B cell (primary cell): Measurements from ENCODE around the gene IQSEC3. TPM values are rescaled to one million over a fixed set of nuclear protein-coding genes. Genes with fewer than 3 reads are reported as not detected.
A peak's percentile ranks its signal among the peaks of the same experiment; 100 is the strongest.
"Not testable (repeated sequence)": the region's sequence is repeated elsewhere in the genome, so short reads cannot be mapped to it uniquely, and the experiment has no call there.

Experiments
- ATAC-seq: fragments of 200-7000 bp; cut with Tn5 transposase; one replicate; pipeline ENCODE4 v1.10.0; 2021; ENCODE audit warnings: low read depth, mild to moderate bottlenecking, moderate number of reproducible peaks, moderate library complexity
- CTCF ChIA-PET: fragments of 350-600 bp; sonication (Branson Sonifier 250); formaldehyde crosslinking; loops from one replicate; lab custom pipeline; 2021; ENCODE audit warnings: antibody characterized with exemption, inconsistent platforms; lab: Charles Lee
- POLR2A ChIA-PET: fragments of 350-600 bp; sonication (Branson Sonifier 250); formaldehyde crosslinking; loops from one replicate; lab custom pipeline; 2021; ENCODE audit warnings: antibody characterized with exemption; lab: Charles Lee
- DNase-seq: peaks from one replicate; pipeline ENCODE4 v3.0.0; 2013
- H2AFZ ChIP-seq: 2 replicates; pipeline ENCODE4 v1.6.1; 2012; ENCODE audit warnings: mild to moderate bottlenecking, low read depth, low read length; ENCODE audit not compliant: insufficient read depth, poor library complexity, severe bottlenecking
- H3K27ac ChIP-seq, 2 donors: 1 replicate in 1 of 2; 2 replicates in 1 of 2; pipeline ENCODE4 v1.5.1; 2012 to 2013; ENCODE audit warnings: low read length in 2 of 2, mild to moderate bottlenecking in 2 of 2, moderate library complexity in 1 of 2
- H3K27me3 ChIP-seq, 4 experiments: fragments of 200-600 bp in 1 of 4; sonication (generic) in 1 of 4; replicated peaks in 1 of 4; 1 replicate in 2 of 4; 2 replicates in 2 of 4; pipeline versions ENCODE4 v1.6.1 to v1.7.0; 2013 to 2016; ENCODE audit warnings: low read length in 3 of 4, mild to moderate bottlenecking in 2 of 4, mixed read lengths in 1 of 4, moderate library complexity in 1 of 4; ENCODE audit not compliant: insufficient read depth in 4 of 4, control insufficient read depth in 3 of 4; ENCODE audit errors: control extremely low read depth in 1 of 4
- H3K36me3 ChIP-seq, 2 experiments: replicated peaks in 1 of 2; 1 replicate in 1 of 2; 2 replicates in 1 of 2; pipeline versions ENCODE4 v1.6.1 to v1.7.1; 2013; ENCODE audit warnings: low read length in 1 of 2; ENCODE audit not compliant: insufficient read depth in 2 of 2, control insufficient read depth in 1 of 2; ENCODE audit errors: control extremely low read depth in 1 of 2, extremely low read depth in 1 of 2
- H3K4me1 ChIP-seq, 2 donors: fragments of 200-600 bp in 1 of 2; sonication (generic) in 1 of 2; 1 replicate in 1 of 2; 2 replicates in 1 of 2; pipeline versions ENCODE4 v1.5.1 to v1.6.1; 2013 to 2017; ENCODE audit warnings: low read length in 2 of 2; ENCODE audit not compliant: control insufficient read depth in 2 of 2, insufficient read depth in 2 of 2
- H3K4me2 ChIP-seq: replicated peaks from 2 replicates; pipeline ENCODE3; 2012; ENCODE audit warnings: mild to moderate bottlenecking, low read depth, low read length; ENCODE audit not compliant: poor library complexity, severe bottlenecking
- H3K4me3 ChIP-seq, 5 experiments: fragments of 200-600 bp in 1 of 5; sonication (generic) in 1 of 5; 1 replicate in 3 of 5; 2 replicates in 2 of 5; pipeline versions ENCODE4 v1.5.1 to v1.7.0; 2011 to 2016; ENCODE audit warnings: low read length in 4 of 5, mild to moderate bottlenecking in 4 of 5, low read depth in 2 of 5, control low read depth in 1 of 5, moderate library complexity in 1 of 5; ENCODE audit not compliant: insufficient read depth in 1 of 5; ENCODE audit errors: control extremely low read depth in 1 of 5, extremely low read depth in 1 of 5
- H3K79me2 ChIP-seq: fragments of 200-600 bp; sonication (generic); one replicate; pipeline ENCODE4 v1.6.0; 2016; ENCODE audit warnings: low read length; ENCODE audit not compliant: control insufficient read depth, insufficient read depth
- H3K9ac ChIP-seq: fragments of 200-600 bp; sonication (generic); 2 replicates; pipeline ENCODE4 v1.6.1; 2017; ENCODE audit warnings: mild to moderate bottlenecking, low read length, moderate library complexity
- H3K9me3 ChIP-seq, 3 donors: one replicate each; pipeline versions ENCODE4 v1.6.1 to v1.7.1; 2013; ENCODE audit warnings: low read length in 2 of 3; ENCODE audit not compliant: control insufficient read depth in 2 of 3, insufficient read depth in 1 of 3; ENCODE audit errors: control extremely low read depth in 1 of 3
- H4K20me1 ChIP-seq: 2 replicates; pipeline ENCODE4 v1.6.0; 2012; ENCODE audit warnings: mild to moderate bottlenecking, low read length; ENCODE audit not compliant: insufficient read depth, control insufficient read depth, poor library complexity, severe bottlenecking
- H3K27ac Mint-ChIP-seq: one replicate; pipeline ENCODE4 v1.8.0; 2021; ENCODE audit warnings: mixed read lengths
- H3K27me3 Mint-ChIP-seq: one replicate; pipeline ENCODE4 v1.8.0; 2021; ENCODE audit warnings: mixed read lengths
- H3K4me1 Mint-ChIP-seq: one replicate; pipeline ENCODE4 v1.8.0; 2021; ENCODE audit warnings: mixed read lengths
- H3K4me3 Mint-ChIP-seq: one replicate; pipeline ENCODE4 v1.8.0; 2021; ENCODE audit warnings: mixed read lengths
- H3K9me3 Mint-ChIP-seq: one replicate; pipeline ENCODE4 v1.8.0; 2022; ENCODE audit warnings: mixed read lengths; ENCODE audit not compliant: insufficient read depth
- WGBS: methylation state at CpG from one replicate; pipeline ENCODE4 v1.1.5; 2013; ENCODE audit warnings: missing lambda C conversion rate; ENCODE audit not compliant: insufficient coverage; 5-methylcytosine and 5-hydroxymethylcytosine counted together
- intact Hi-C: fragments of 100-400 bp; cut with micrococcal nuclease; formaldehyde crosslinking; loops from one replicate; pipeline ENCODE4 v1.10.0; 2022
- polyA plus RNA-seq: library from polyadenylated mRNA; depleted of rRNA; stranded (reverse); fragments of >200 nt; gene quantifications from 2 replicates; pipeline ENCODE4 v1.2.3, GENCODE V29; 2012
- total RNA-seq, 2 donors: library from RNA; stranded (reverse); fragments of 120-200 nt in 1 of 2; gene quantifications; 1 replicate in 1 of 2; 2 replicates in 1 of 2; pipeline versions ENCODE4 v1.2.3 to v1.2.4, GENCODE V29; 2013 to 2022

IQSEC3 gene
- total and polyA plus RNA-seq, 2 donors (not counting 1 experiment from before 2014, with no cell fraction given): 0.01 to 1.8 TPM

DNA sequence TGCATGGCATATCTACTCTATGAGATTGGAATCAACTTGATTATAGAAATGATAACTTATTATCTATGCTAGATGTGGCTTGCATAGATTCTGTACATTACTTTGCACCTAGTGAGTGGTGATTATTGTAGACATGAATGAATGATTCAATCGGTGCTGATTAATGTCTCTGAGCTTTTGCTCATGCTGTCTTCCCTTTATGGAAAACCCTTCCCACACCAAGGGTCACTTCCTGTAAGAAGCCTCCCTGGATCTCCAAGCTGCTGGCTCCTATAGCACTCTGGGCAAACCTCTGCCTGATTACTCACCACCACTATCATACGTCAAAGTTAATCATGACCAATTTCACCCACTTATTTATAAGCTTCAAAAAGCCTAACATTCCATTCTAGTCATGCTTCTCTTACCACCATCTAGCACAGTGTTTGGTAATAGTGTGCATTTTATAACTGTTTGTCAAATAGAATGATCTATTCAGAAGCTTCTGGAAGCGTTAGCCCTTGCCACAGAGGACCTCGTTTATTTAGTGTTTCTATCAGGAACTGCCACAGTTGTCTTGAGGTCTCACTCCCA is 990 bp upstream of the IQSEC3 start:
- H3K9me3 ChIP-seq, POLR2A ChIA-PET, H3K4me1 Mint-ChIP-seq, intact Hi-C loops, H2AFZ ChIP-seq, ATAC-seq, H3K27ac Mint-ChIP-seq, H3K9me3 Mint-ChIP-seq, DNase-seq, H3K36me3 ChIP-seq, H3K79me2 ChIP-seq, H3K4me3 Mint-ChIP-seq, CTCF ChIA-PET, H3K4me3 ChIP-seq, H3K4me1 ChIP-seq, H4K20me1 ChIP-seq, H3K4me2 ChIP-seq, H3K9ac ChIP-seq, H3K27me3 ChIP-seq, H3K27ac ChIP-seq: not testable (repeated sequence)
- WGBS: no CpG with 5 or more reads among the region's 4 CpGs
- H3K27me3 Mint-ChIP-seq: peaks cover 55% of the 10 kb centered on the region

GRCh38 chr12:66782-67504 is 376 bp downstream of the IQSEC3 start:
- H3K4me1 Mint-ChIP-seq, H3K27ac ChIP-seq, CTCF ChIA-PET, H3K4me2 ChIP-seq, H3K9me3 ChIP-seq, POLR2A ChIA-PET, H3K27ac Mint-ChIP-seq, H3K36me3 ChIP-seq, H3K4me1 ChIP-seq, H3K9me3 Mint-ChIP-seq, H2AFZ ChIP-seq, H3K9ac ChIP-seq, H3K4me3 Mint-ChIP-seq, H4K20me1 ChIP-seq, H3K4me3 ChIP-seq, intact Hi-C loops, H3K79me2 ChIP-seq, H3K27me3 ChIP-seq: not testable (repeated sequence)
- DNase-seq (peak; percentile 25), ATAC-seq (peak; percentile 75)
- H3K27me3 Mint-ChIP-seq: peaks cover 52% of the 10 kb centered on the region
- WGBS: 11% methylated on average over 21 of the region's 66 CpGs

GRCh38 chr12:69677-70076 is 3.1 kb downstream of the IQSEC3 start:
- H3K4me1 Mint-ChIP-seq, H3K79me2 ChIP-seq, intact Hi-C loops, H2AFZ ChIP-seq, H3K9me3 Mint-ChIP-seq, CTCF ChIA-PET, H3K27me3 ChIP-seq, H3K4me3 ChIP-seq, H3K27ac Mint-ChIP-seq, H3K4me3 Mint-ChIP-seq, H3K4me1 ChIP-seq, H3K9ac ChIP-seq, H4K20me1 ChIP-seq, H3K36me3 ChIP-seq, DNase-seq, ATAC-seq, POLR2A ChIA-PET, H3K27ac ChIP-seq, H3K9me3 ChIP-seq, H3K4me2 ChIP-seq: not testable (repeated sequence)
- peaks cover 49% of the 10 kb centered on the region for H3K27me3 Mint-ChIP-seq
- WGBS: 90% methylated on average over 2 of the region's 6 CpGs

- H3K79me2 ChIP-seq, H4K20me1 ChIP-seq, H3K27ac ChIP-seq, H3K9me3 ChIP-seq, H3K36me3 ChIP-seq, H3K4me1 Mint-ChIP-seq, H3K4me1 ChIP-seq, H3K4me3 Mint-ChIP-seq, DNase-seq, POLR2A ChIA-PET, H2AFZ ChIP-seq, H3K27me3 ChIP-seq, H3K4me2 ChIP-seq, H3K9ac ChIP-seq, intact Hi-C loops, ATAC-seq, H3K4me3 ChIP-seq, CTCF ChIA-PET, H3K27ac Mint-ChIP-seq, H3K9me3 Mint-ChIP-seq: not testable (repeated sequence)
- WGBS: 75% methylated on average over 1 of the region's 2 CpGs
- peaks cover 49% of the 10 kb centered on the region for H3K27me3 Mint-ChIP-seq
Measured at GRCh38 chr12:70541-70940, 4.0 kb downstream of the IQSEC3 start.
